Measurements from ENCODE around the gene APMAP. TPM values are rescaled to one million over a fixed set of nuclear protein-coding genes. Genes with fewer than 3 reads are reported as not detected.

The APMAP gene
- total RNA-seq, 3 donors from 2014 or later (not counting 1 experiment from before 2014, with no cell fraction given) = 205 to 212 (median 207) TPM

GRCh38 chr20:24918579-24919566, 73.7 kb downstream of the APMAP start:
- H3K4me3 ChIP-seq (ENCODE audit: low read length) = no peak overlapping the region
- Mint-ChIP-seq H3K36me3 (no peaks in the 10 kb centered on the region), H3K27ac (peak overlapping the region in 1 of 2 donors; percentile 42), H3K4me1 (peaks cover 11 to 15% of the 10 kb centered on the region in 2 donors), H3K27me3 (ENCODE audit: low read depth in 2 of 2) (peaks cover 0 to 6% of the 10 kb centered on the region in 2 donors), H3K9me3 (no peaks in the 10 kb centered on the region), H3K4me3 (peak overlapping the region; percentile 59)
- ATAC-seq (no peak), DNase-seq (no peak)
- no peaks in the 10 kb centered on the region for H3K27me3 ChIP-seq (ENCODE audit: control insufficient read depth, insufficient read depth, low read length)
- H3K27ac ChIP-seq (ENCODE audit: low read length) = no peak overlapping the region
- TF ChIP-seq CTCF (IDR thresholded peaks at IDR 0.05) = no peak
- H3K4me1 ChIP-seq (ENCODE audit: control insufficient read depth, insufficient read depth, low read length) = peaks cover 10% of the 10 kb centered on the region
- H3K36me3 ChIP-seq (ENCODE audit: control insufficient read depth, insufficient read depth, low read length) = no peaks in the 10 kb centered on the region
- intact Hi-C loops (cut with micrococcal nuclease) = loop anchor here (1.0 kb wide), 1 partner anchor 982 kb away; no protein-coding TSS in a partner anchor
- no peaks in the 10 kb centered on the region for H3K9me3 ChIP-seq (ENCODE audit: control insufficient read depth, insufficient read depth, low read length)
- WGBS (ENCODE audit: insufficient coverage) = 68% methylated on average over 14 of the region's 17 CpGs

DNA sequence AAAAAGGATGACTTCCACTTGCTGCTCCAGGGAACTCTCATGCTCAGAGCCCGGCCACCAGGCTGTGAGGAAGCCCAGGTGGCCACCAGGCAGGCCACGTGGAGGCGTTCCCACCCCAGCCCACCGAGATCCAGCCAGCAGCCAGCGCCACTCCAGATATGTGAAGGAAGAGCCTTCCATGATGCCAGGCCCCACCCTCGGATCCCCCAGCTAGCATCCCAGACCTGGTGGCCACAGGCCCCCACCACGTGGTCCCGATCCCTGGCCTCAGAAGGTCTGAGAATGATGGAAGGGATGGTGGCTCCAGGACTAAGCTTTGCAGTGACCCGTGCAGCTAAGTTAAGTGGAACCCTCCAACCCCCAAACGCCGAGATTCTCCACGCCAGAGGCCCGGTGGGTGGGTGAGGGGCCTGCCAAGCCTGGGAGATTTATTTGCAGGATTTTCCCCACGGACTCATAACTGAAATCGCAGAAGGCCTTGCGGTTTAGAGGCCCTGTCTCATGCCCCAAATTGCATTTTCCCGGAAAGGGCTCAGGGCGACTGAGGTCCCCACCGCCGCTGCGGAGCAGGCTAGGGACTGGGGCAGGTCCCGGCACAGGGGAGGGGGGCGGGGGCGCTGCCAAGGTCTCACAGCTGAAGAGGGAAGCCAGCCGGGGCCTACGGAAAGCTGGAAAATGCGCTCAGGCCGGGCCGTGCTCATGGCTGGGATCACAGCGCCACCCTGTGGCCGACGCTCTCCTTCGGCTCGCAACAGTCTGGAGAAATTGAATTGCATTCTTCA, 74.6 kb downstream of the APMAP start:
- no peaks in the 10 kb centered on the region for H3K9me3 ChIP-seq (ENCODE audit: control insufficient read depth, insufficient read depth, low read length)
- TF ChIP-seq CTCF (IDR thresholded peaks at IDR 0.05) = peak; percentile 85
- 36% methylated on average over 34 of the region's 34 CpGs for WGBS (ENCODE audit: insufficient coverage)
- peaks cover 0 to 6% of the 10 kb centered on the region in 2 donors for H3K27me3 Mint-ChIP-seq (ENCODE audit: low read depth in 2 of 2)
- peak overlapping the region in 1 of 2 donors; percentile 54 for H3K27ac Mint-ChIP-seq
- H3K4me3 ChIP-seq (ENCODE audit: low read length) = no peak overlapping the region
- no peaks in the 10 kb centered on the region for H3K36me3 ChIP-seq (ENCODE audit: control insufficient read depth, insufficient read depth, low read length)
- no peaks in the 10 kb centered on the region for H3K9me3 Mint-ChIP-seq
- peaks cover 10% of the 10 kb centered on the region for H3K4me1 ChIP-seq (ENCODE audit: control insufficient read depth, insufficient read depth, low read length)
- H3K4me1 Mint-ChIP-seq = peaks cover 11 to 15% of the 10 kb centered on the region in 2 donors
- peak overlapping the region; percentile 59 for H3K4me3 Mint-ChIP-seq
- no peak overlapping the region for H3K27ac ChIP-seq (ENCODE audit: low read length)
- intact Hi-C loops (cut with micrococcal nuclease) = loop anchor here (1.0 kb wide), 1 partner anchor 981 kb away; no protein-coding TSS in a partner anchor
- DNase-seq (peak; percentile 57 to 80), ATAC-seq (peak; percentile 81 to 92 (median 82))
- no peaks in the 10 kb centered on the region for H3K27me3 ChIP-seq (ENCODE audit: control insufficient read depth, insufficient read depth, low read length)
- no peaks in the 10 kb centered on the region for H3K36me3 Mint-ChIP-seq

DNA sequence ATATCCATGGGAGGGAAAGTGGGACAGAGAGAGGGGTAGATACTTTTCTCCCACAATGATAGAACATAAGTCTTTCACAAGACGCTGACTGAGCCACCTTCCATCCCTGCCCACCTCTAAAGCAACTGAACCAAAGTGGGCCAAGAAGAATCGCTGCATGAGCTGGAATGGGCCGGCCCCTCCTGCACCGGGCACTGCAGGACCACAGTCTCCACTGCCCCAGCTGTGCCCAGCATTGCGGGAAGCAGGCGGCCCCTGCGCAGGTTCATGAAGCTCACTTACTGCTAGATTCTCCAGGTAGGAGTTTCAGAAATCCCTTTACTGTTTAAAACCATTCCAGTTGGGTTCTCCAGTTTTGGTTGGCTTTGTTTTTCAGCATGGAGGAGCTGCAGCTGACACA, 75.5 kb downstream of the APMAP start:
- Mint-ChIP-seq H3K9me3 (no peaks in the 10 kb centered on the region), H3K4me1 (peaks cover 11 to 15% of the 10 kb centered on the region in 2 donors), H3K36me3 (no peaks in the 10 kb centered on the region), H3K27me3 (ENCODE audit: low read depth in 2 of 2) (peaks cover 0 to 6% of the 10 kb centered on the region in 2 donors), H3K27ac (peak overlapping the region in 1 of 2 donors; percentile 54), H3K4me3 (no peak overlapping the region)
- DNase-seq = no peak
- intact Hi-C loops (cut with micrococcal nuclease) = no loop called here
- no peaks in the 10 kb centered on the region for H3K27me3 ChIP-seq (ENCODE audit: control insufficient read depth, insufficient read depth, low read length)
- TF ChIP-seq CTCF (IDR thresholded peaks at IDR 0.05) = no peak
- WGBS (ENCODE audit: insufficient coverage) = 90% methylated on average over 7 of the region's 7 CpGs
- peaks cover 10% of the 10 kb centered on the region for H3K4me1 ChIP-seq (ENCODE audit: control insufficient read depth, insufficient read depth, low read length)
- no peaks in the 10 kb centered on the region for H3K9me3 ChIP-seq (ENCODE audit: control insufficient read depth, insufficient read depth, low read length)
- no peak overlapping the region for H3K4me3 ChIP-seq (ENCODE audit: low read length)
- H3K36me3 ChIP-seq (ENCODE audit: control insufficient read depth, insufficient read depth, low read length) = no peaks in the 10 kb centered on the region
- no peak overlapping the region for H3K27ac ChIP-seq (ENCODE audit: low read length)
- no peak for ATAC-seq

All from natural killer cell (primary cell).